ENCODE data around the gene ENGASE.

DNA sequence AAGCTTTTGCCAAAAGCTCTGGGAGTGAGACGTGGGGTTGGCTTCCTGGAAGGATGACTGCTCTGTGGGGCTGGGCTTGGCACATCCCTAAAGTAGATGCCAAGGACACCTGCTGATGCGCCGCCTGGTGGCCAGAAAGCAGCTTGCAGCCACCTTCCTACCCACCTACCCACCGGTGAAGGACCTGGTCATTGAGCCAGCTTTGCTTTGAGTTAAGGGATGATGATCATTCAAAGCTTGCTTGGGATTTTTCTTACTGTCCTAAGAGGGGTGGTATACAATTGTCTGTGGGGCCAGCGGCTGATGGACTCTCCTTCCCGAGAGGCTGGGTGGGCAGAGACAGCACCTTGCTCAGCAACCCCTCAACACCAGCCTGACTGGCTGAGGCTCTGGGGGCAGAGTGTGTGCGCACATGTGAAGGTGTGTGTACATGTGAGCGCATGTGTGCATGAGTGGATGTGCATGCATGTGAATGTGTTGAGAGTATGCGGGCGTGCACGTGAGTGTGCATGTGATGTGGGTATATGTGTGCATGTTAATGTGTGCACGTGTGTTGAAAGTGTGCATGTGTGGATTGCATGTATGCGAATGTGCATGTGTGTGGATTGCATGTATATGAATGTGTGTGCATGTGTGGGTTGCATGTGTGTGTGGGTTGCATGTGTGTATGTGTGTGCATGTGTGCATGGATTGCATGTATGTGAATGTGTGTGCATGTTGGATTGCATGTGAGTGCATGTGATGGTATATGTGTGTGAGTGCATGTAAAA lies 32.0 kb upstream of the ENGASE start:
- TF ChIP-seq EZH2 (IDR thresholded peaks at IDR 0.05) (no peak), POLR2AphosphoS5 (IDR thresholded peaks at IDR 0.05; ENCODE audit: borderline replicate concordance, low read depth, low read length) (no peak)
